NCI-H1092 (cell line): Measurements from ENCODE around the gene COX4I1.
"Not testable (repeated sequence)": the region's sequence is repeated elsewhere in the genome, so short reads cannot be mapped to it uniquely, and the experiment has no call there.

Experiments
- DNase-seq: peaks from one replicate; lab custom pipeline; 2025; lab: John Stamatoyannopoulos, UW

The COX4I1 gene

GRCh38 chr16:85800321-85800669 is 800 bp downstream of the COX4I1 start:
- no peak for DNase-seq

GRCh38 chr16:85803570-85803969 is 4.1 kb downstream of the COX4I1 start:
- no peak for DNase-seq

GRCh38 chr16:85805442-85806045 is 6.0 kb downstream of the COX4I1 start:
- DNase-seq: no peak

GRCh38 chr16:85806539-85806938 is 7.0 kb downstream of the COX4I1 start:
- DNase-seq: no peak

- DNase-seq: not testable (repeated sequence)
Measured at GRCh38 chr16:85807340-85807739, 7.8 kb downstream of the COX4I1 start.

GRCh38 chr16:85808104-85808503 is 8.6 kb downstream of the COX4I1 start:
- not testable (repeated sequence) for DNase-seq

- no peak for DNase-seq
Measured at GRCh38 chr16:85808926-85809325, 9.4 kb downstream of the COX4I1 start.

- no peak for DNase-seq
Measured at GRCh38 chr16:85809645-85810044, 10.2 kb downstream of the COX4I1 start.

- no peak for DNase-seq
Measured at GRCh38 chr16:85810097-85810741, 10.7 kb downstream of the COX4I1 start.

GRCh38 chr16:85810742-85811115 is 11.2 kb downstream of the COX4I1 start:
- no peak for DNase-seq

- no peak for DNase-seq
Measured at GRCh38 chr16:85812031-85812807, 12.7 kb downstream of the COX4I1 start.

- no peak for DNase-seq
Measured at GRCh38 chr16:85812811-85813700, 13.6 kb downstream of the COX4I1 start.

GRCh38 chr16:85816159-85816558 is 16.7 kb downstream of the COX4I1 start:
- DNase-seq: no peak

GRCh38 chr16:85817195-85817594 is 17.7 kb downstream of the COX4I1 start:
- not testable (repeated sequence) for DNase-seq

GRCh38 chr16:85819245-85819644 is 19.8 kb downstream of the COX4I1 start:
- DNase-seq: peak; percentile 50

- no peak for DNase-seq
Measured at GRCh38 chr16:85819771-85820170, 20.3 kb downstream of the COX4I1 start.

- no peak for DNase-seq
Measured at GRCh38 chr16:85820604-85821372, 21.3 kb downstream of the COX4I1 start.

GRCh38 chr16:85821390-85822135 is 22.1 kb downstream of the COX4I1 start:
- DNase-seq: peak; percentile 53

- no peak for DNase-seq
Measured at GRCh38 chr16:85822145-85822544, 22.6 kb downstream of the COX4I1 start.

GRCh38 chr16:85823328-85823920 is 23.9 kb downstream of the COX4I1 start:
- no peak for DNase-seq
